Gastroesophageal sphincter (tissue), 3 donors: ENCODE measurements around the gene KLHL18.

Source experiments
- EP300 ChIP-seq: sonication (generic); formaldehyde crosslinking; IDR thresholded peaks from one replicate; pipeline ENCODE4 v1.6.1; 2017; ENCODE audit warnings: antibody characterized with exemption, mild to moderate bottlenecking
- POLR2A ChIP-seq, 2 donors: fragments of 450-650 bp; IDR thresholded peaks; one replicate each; pipeline ENCODE4 v1.6.1; 2017; ENCODE audit warnings: antibody characterized with exemption in 2 of 2, mild to moderate bottlenecking in 2 of 2, moderate library complexity in 1 of 2
- POLR2AphosphoS5 ChIP-seq: sonication (generic); formaldehyde crosslinking; IDR thresholded peaks from one replicate; pipeline ENCODE4 v1.6.1; 2017; ENCODE audit warnings: antibody characterized with exemption
- TF ChIP-seq, protein P1 (sequence below), 4 experiments: fragments of 200-600 bp in 2 of 4; fragments of 450-650 bp in 2 of 4; sonication (generic) in 1 of 4; IDR thresholded peaks; one replicate each; pipeline ENCODE4 v1.5.1; 2017 to 2019; ENCODE audit warnings: antibody characterized with exemption in 4 of 4, mild to moderate bottlenecking in 2 of 4, moderate library complexity in 2 of 4

DNA sequence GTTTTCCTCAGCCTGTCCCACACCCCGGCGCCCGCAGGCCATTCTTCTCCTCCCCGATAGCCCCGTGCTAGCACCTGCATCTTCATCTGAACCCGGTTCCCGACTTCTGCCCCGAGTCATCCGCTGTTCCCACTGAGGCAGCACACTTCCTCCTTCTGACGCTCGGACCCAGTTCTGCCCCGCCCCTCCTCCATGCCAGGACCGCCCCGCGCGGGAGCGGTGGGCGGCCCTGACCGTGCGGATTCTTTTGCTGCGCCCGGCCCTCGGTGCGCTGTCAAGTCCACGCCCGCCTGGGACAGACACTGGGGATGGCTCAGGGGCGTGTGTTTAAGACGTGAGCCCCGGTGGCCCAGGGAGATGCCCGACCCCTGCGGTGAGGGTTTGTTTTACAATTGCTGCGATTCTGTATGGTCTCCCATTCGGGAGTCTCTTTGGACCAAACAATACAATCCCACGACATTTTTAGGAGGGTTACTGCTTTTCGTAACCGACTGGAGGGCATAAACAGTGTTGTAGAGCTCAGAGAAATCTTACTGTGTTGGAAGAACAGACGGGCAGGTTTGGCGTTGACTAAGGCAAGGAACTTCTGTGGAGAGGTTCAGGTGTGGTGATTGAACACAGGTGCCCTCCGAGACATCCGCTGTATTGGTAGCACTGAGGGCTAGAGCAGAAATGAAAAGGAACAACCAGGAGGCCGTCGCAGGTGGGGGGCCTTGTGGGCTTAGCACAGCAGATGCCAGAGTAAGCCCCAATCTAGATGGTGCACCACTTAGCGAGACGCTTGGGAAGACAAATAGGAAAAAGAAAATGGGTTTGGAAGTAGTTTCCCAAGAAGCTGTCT is 98.8 kb downstream of the KLHL18 start:
- peak; percentile 43 for TF ChIP-seq POLR2AphosphoS5
- TF ChIP-seq, protein P1, sequence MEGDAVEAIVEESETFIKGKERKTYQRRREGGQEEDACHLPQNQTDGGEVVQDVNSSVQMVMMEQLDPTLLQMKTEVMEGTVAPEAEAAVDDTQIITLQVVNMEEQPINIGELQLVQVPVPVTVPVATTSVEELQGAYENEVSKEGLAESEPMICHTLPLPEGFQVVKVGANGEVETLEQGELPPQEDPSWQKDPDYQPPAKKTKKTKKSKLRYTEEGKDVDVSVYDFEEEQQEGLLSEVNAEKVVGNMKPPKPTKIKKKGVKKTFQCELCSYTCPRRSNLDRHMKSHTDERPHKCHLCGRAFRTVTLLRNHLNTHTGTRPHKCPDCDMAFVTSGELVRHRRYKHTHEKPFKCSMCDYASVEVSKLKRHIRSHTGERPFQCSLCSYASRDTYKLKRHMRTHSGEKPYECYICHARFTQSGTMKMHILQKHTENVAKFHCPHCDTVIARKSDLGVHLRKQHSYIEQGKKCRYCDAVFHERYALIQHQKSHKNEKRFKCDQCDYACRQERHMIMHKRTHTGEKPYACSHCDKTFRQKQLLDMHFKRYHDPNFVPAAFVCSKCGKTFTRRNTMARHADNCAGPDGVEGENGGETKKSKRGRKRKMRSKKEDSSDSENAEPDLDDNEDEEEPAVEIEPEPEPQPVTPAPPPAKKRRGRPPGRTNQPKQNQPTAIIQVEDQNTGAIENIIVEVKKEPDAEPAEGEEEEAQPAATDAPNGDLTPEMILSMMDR (IDR thresholded peaks at IDR 0.05) = no peak
- no peak for TF ChIP-seq POLR2A (IDR thresholded peaks at IDR 0.05)
- no peak for TF ChIP-seq EP300
